ENCODE measurements around the gene NR1H4. TPM values are rescaled to one million over a fixed set of nuclear protein-coding genes. Genes with fewer than 3 reads are reported as not detected.

Gene NR1H4
- total and polyA plus RNA-seq, 2 of the 8 experiments (the other 6 are each of a cell fraction or from before 2014, with no cell fraction given) = not detected

DNA sequence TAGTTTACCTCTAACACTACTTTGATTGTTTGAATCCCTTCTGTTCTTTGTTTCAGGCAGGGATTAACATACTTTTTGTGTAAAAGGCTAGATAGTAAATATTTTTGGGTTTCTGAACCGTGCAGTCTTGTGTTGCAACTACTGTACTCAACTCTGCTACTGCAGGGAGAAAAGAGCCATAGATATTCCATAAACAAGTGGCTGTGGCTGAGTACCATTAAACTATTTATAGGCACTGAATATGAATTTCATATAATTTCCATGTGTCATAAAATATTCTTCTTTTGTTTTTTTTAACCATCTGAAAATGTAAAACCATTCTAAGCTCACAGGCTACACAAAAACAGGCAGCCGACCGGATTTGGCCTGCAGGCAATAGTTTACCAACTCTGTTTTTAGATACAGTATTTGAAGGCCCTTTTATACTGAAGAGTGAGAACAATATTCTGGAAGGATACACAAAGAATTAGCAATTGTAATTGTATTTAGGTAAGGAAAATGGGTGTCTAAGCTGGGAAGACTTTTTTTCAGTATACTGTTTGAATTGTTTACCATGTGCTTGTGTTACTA is 15.7 kb downstream of the NR1H4 start:
- no peaks in the 10 kb centered on the region for H3K4me1 ChIP-seq (replicated peaks in 1 of 4; ENCODE audit: control insufficient read depth in 3 of 4, insufficient read depth in 4 of 4, low read length in 3 of 4)
- H2BK12ac ChIP-seq (ENCODE audit: low read depth, low read length) = no peak overlapping the region
- no peaks in the 10 kb centered on the region for H3K27me3 ChIP-seq (replicated peaks in 1 of 4; ENCODE audit: control insufficient read depth in 3 of 4, extremely low read depth in 1 of 4, insufficient read depth in 3 of 4, low read length in 3 of 4)
- H3K36me3 ChIP-seq (ENCODE audit: control insufficient read depth in 2 of 4, insufficient read depth in 4 of 4, low read length in 3 of 4) = no peaks in the 10 kb centered on the region
- H3K79me2 ChIP-seq (ENCODE audit: control insufficient read depth in 1 of 2, insufficient read depth in 2 of 2, low read length in 2 of 2) = no peaks in the 10 kb centered on the region
- ChIA-PET POLR2A (ENCODE audit: partially characterized antibody) (no interaction called here), CTCF (ENCODE audit: partially characterized antibody) (interaction anchor here (1.1 kb wide), 1 partner anchor 13 kb away, joined by 3 read pairs; no protein-coding TSS in a partner anchor)
- no peak overlapping the region for H3K9ac ChIP-seq (replicated peaks in 1 of 4; ENCODE audit: extremely low read depth in 1 of 4, low read depth in 3 of 4, low read length in 3 of 4)
- no peaks in the 10 kb centered on the region for H4K20me1 ChIP-seq (replicated peaks in 1 of 2; ENCODE audit: control insufficient read depth in 1 of 2, insufficient read depth in 2 of 2, low read length in 2 of 2)
- H3K27ac ChIP-seq (ENCODE audit: low read depth, low read length) = no peak overlapping the region
- H3K4ac ChIP-seq (replicated peaks; ENCODE audit: insufficient read length, low read depth, low read length) = no peak overlapping the region
- H2AFZ ChIP-seq (ENCODE audit: low read length) = no peak overlapping the region
- no peak overlapping the region for H4K5ac ChIP-seq (ENCODE audit: insufficient read length, low read depth, low read length)
- no peak overlapping the region for H3K14ac ChIP-seq (ENCODE audit: insufficient read length)
- 90% methylated on average over 3 of the region's 3 CpGs; no CpG with 5 or more reads in 1 of the 2 experiments for WGBS, 2 experiments (ENCODE audit: extremely low coverage in 1 of 2, insufficient coverage in 1 of 2, insufficient read length in 1 of 2, insufficient replicate concordance in 2 of 2, low coverage in 1 of 2, low lambda C conversion rate in 2 of 2, missing lambda C conversion rate in 1 of 2)
- no peak overlapping the region for H3K56ac ChIP-seq (replicated peaks; ENCODE audit: insufficient read length, low read depth, low read length)
- H2AK5ac ChIP-seq (ENCODE audit: low read depth, low read length) = no peak overlapping the region
- H3K4me2 ChIP-seq (ENCODE audit: insufficient read depth in 1 of 2, low read depth in 2 of 2, low read length in 2 of 2) = no peak overlapping the region
- H3K23ac ChIP-seq (ENCODE audit: insufficient read length) = no peak overlapping the region
- H2BK120ac ChIP-seq (replicated peaks; ENCODE audit: low read depth, low read length) = no peak overlapping the region
- no peaks in the 10 kb centered on the region for H3K79me1 ChIP-seq (ENCODE audit: low read depth, low read length)
- H4K8ac ChIP-seq (ENCODE audit: extremely low read depth, insufficient read depth, low read length) = no peak overlapping the region
- H2BK15ac ChIP-seq (ENCODE audit: low read length) = no peak overlapping the region
- H3K4me3 ChIP-seq (ENCODE audit: extremely low read depth in 1 of 4, insufficient read depth in 2 of 4, low read depth in 3 of 4, low read length in 4 of 4) = no peak overlapping the region
- no peak overlapping the region for H2BK5ac ChIP-seq (ENCODE audit: low read depth, low read length)
- no peaks in the 10 kb centered on the region for H3K23me2 ChIP-seq (ENCODE audit: low read depth, low read length)
- no peak overlapping the region for H3K18ac ChIP-seq (ENCODE audit: extremely low read depth, low read length)
- no peak overlapping the region for H2BK20ac ChIP-seq (ENCODE audit: low read length)
- H4K91ac ChIP-seq (replicated peaks; ENCODE audit: insufficient read length, low read length) = no peak overlapping the region
- no peaks in the 10 kb centered on the region for H3K9me3 ChIP-seq (ENCODE audit: insufficient read depth in 2 of 2, low read depth in 1 of 2, low read length in 1 of 2)
- DNase-seq (ENCODE audit: low read depth in 1 of 2, low spot score in 2 of 2) (no peak), FAIRE-seq (no peak)
- TF ChIP-seq TAF1 (IDR thresholded peaks at IDR 0.05; ENCODE audit: low read depth, low read length) (no peak), JUND (IDR thresholded peaks at IDR 0.05; ENCODE audit: low read length) (no peak), GABPA (IDR thresholded peaks at IDR 0.05; ENCODE audit: borderline replicate concordance, insufficient read depth, low read length) (no peak), TEAD4 (IDR thresholded peaks at IDR 0.05; ENCODE audit: low read depth, low read length) (no peak), MAFK (IDR thresholded peaks at IDR 0.05; ENCODE audit: low read depth, low read length) (no peak)
- TF ChIP-seq, protein P1, sequence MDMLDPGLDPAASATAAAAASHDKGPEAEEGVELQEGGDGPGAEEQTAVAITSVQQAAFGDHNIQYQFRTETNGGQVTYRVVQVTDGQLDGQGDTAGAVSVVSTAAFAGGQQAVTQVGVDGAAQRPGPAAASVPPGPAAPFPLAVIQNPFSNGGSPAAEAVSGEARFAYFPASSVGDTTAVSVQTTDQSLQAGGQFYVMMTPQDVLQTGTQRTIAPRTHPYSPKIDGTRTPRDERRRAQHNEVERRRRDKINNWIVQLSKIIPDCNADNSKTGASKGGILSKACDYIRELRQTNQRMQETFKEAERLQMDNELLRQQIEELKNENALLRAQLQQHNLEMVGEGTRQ (IDR thresholded peaks at IDR 0.05; ENCODE audit: low read length) = no peak

Measured in H1 (cell line).